ENCODE measurements around the gene PCDHB9.
"Not testable (repeated sequence)": the region's sequence is repeated elsewhere in the genome, so short reads cannot be mapped to it uniquely, and the experiment has no call there.

- TF ChIP-seq CTCF (conservative IDR thresholded peaks at IDR 0.05; ENCODE audit: low read depth, low read length); MAZ (IDR thresholded peaks at IDR 0.05; ENCODE audit: borderline replicate concordance, low read depth, low read length); USF2 (IDR thresholded peaks at IDR 0.05; ENCODE audit: low read depth, low read length); POLR2A (IDR thresholded peaks at IDR 0.05; ENCODE audit: low read depth, low read length); MAFK (IDR thresholded peaks at IDR 0.05; ENCODE audit: low read depth, low read length): not testable (repeated sequence)
Observed at GRCh38 chr5:141225421-141225820, 38.5 kb downstream of the PCDHB9 start.
